ENCODE data around the gene TUBA4B.

DNA sequence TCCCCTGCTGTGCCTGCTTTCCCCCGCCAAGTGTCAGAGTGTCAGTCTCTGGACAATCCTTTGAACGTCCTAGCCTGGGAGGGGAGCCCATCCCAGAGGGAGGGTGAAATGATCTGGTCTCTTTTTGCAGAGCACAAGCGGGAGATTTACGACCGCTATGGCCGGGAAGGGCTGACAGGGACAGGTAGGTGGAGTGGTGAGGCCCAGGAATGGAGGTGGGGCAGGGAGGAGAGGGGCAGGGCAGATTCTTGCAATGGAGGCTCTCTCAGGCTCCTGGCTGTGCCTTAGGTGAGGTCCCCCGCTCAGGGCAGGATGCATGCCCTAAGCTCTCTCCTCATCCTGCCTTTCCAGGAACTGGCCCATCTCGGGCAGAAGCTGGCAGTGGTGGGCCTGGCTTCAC lies 28.5 kb downstream of the TUBA4B start:
- TF ChIP-seq POLR2A (IDR thresholded peaks at IDR 0.05; ENCODE audit: low read depth, low read length) = no peak
- TF ChIP-seq POLR2AphosphoS5 (IDR thresholded peaks at IDR 0.05; ENCODE audit: low read depth, low read length) = no peak
